Measurements from ENCODE around the gene CDH12.

CDH12 gene

GRCh38 chr5:22673131-22673530 lies 180.0 kb downstream of the CDH12 start:
- no peak overlapping the region for H3K27ac ChIP-seq
- no peak for TF ChIP-seq CTCF (IDR thresholded peaks at IDR 0.05)
- H3K4me3 ChIP-seq, result no peak overlapping the region
- H3K27me3 ChIP-seq, result no peaks in the 10 kb centered on the region
- H3K36me3 ChIP-seq, result no peaks in the 10 kb centered on the region
- H3K9me3 ChIP-seq, result no peaks in the 10 kb centered on the region
- intact Hi-C loops (cut with DNase I; ENCODE audit: low total_unique reads), result no loop called here
- H3K4me1 ChIP-seq, result no peaks in the 10 kb centered on the region
- DNase-seq, result no peak

GRCh38 chr5:22669345-22669744 lies 183.8 kb downstream of the CDH12 start:
- Histone ChIP-seq H3K27me3 (no peaks in the 10 kb centered on the region), H3K4me3 (no peak overlapping the region), H3K36me3 (no peaks in the 10 kb centered on the region), H3K9me3 (no peaks in the 10 kb centered on the region), H3K27ac (no peak overlapping the region), H3K4me1 (no peaks in the 10 kb centered on the region)
- TF ChIP-seq CTCF (IDR thresholded peaks at IDR 0.05), result no peak
- intact Hi-C loops (cut with DNase I; ENCODE audit: low total_unique reads), result no loop called here
- DNase-seq, result no peak

- DNase-seq, result no peak
- TF ChIP-seq CTCF (IDR thresholded peaks at IDR 0.05), result no peak
- H3K4me3 ChIP-seq, result no peak overlapping the region
- no peaks in the 10 kb centered on the region for H3K27me3 ChIP-seq
- H3K36me3 ChIP-seq, result no peaks in the 10 kb centered on the region
- no peak overlapping the region for H3K27ac ChIP-seq
- intact Hi-C loops (cut with DNase I; ENCODE audit: low total_unique reads), result no loop called here
- H3K9me3 ChIP-seq, result no peaks in the 10 kb centered on the region
- no peaks in the 10 kb centered on the region for H3K4me1 ChIP-seq
Observed at GRCh38 chr5:22665801-22666200, 187.3 kb downstream of the CDH12 start.

GRCh38 chr5:22663134-22663533 lies 190.0 kb downstream of the CDH12 start:
- Histone ChIP-seq H3K9me3 (no peaks in the 10 kb centered on the region), H3K4me3 (no peak overlapping the region), H3K36me3 (no peaks in the 10 kb centered on the region), H3K27me3 (no peaks in the 10 kb centered on the region), H3K27ac (no peak overlapping the region), H3K4me1 (no peaks in the 10 kb centered on the region)
- intact Hi-C loops (cut with DNase I; ENCODE audit: low total_unique reads), result no loop called here
- no peak for TF ChIP-seq CTCF (IDR thresholded peaks at IDR 0.05)
- no peak for DNase-seq

- Histone ChIP-seq H3K4me1 (no peaks in the 10 kb centered on the region), H3K27me3 (no peaks in the 10 kb centered on the region), H3K36me3 (no peaks in the 10 kb centered on the region), H3K27ac (no peak overlapping the region), H3K9me3 (no peaks in the 10 kb centered on the region), H3K4me3 (no peak overlapping the region)
- no peak for TF ChIP-seq CTCF (IDR thresholded peaks at IDR 0.05)
- intact Hi-C loops (cut with DNase I; ENCODE audit: low total_unique reads), result no loop called here
- no peak for DNase-seq
Observed at GRCh38 chr5:22662391-22662790, 190.8 kb downstream of the CDH12 start.

GRCh38 chr5:22651355-22651754 lies 201.8 kb downstream of the CDH12 start:
- Histone ChIP-seq H3K27ac (no peak overlapping the region), H3K36me3 (no peaks in the 10 kb centered on the region), H3K9me3 (no peaks in the 10 kb centered on the region), H3K4me1 (no peaks in the 10 kb centered on the region), H3K27me3 (no peaks in the 10 kb centered on the region), H3K4me3 (no peak overlapping the region)
- TF ChIP-seq CTCF (IDR thresholded peaks at IDR 0.05), result no peak
- intact Hi-C loops (cut with DNase I; ENCODE audit: low total_unique reads), result no loop called here
- DNase-seq, result no peak

All from tibial artery (tissue), 4 donors.